Cerebellar cortex (tissue), 1 donor: ENCODE results near the gene ARHGEF6.

Experiments
- DNase-seq: peaks from one replicate; pipeline ENCODE4 v3.0.0-alpha.2; 2015; ENCODE audit warnings: low spot score

Gene ARHGEF6

GRCh38 chrX:136747003-136747986 is 33.4 kb downstream of the ARHGEF6 start:
- no peak for DNase-seq

GRCh38 chrX:136745215-136746173 is 35.2 kb downstream of the ARHGEF6 start:
- DNase-seq, result no peak

GRCh38 chrX:136742721-136743379 is 37.9 kb downstream of the ARHGEF6 start:
- DNase-seq, result no peak

GRCh38 chrX:136738049-136738729 is 42.5 kb downstream of the ARHGEF6 start:
- DNase-seq, result no peak

- no peak for DNase-seq
Measured at GRCh38 chrX:136736690-136737089, 44.0 kb downstream of the ARHGEF6 start.

GRCh38 chrX:136735601-136736000 is 45.1 kb downstream of the ARHGEF6 start:
- no peak for DNase-seq

GRCh38 chrX:136733613-136734012 is 47.1 kb downstream of the ARHGEF6 start:
- no peak for DNase-seq

- no peak for DNase-seq
Measured at GRCh38 chrX:136731798-136732197, 48.9 kb downstream of the ARHGEF6 start.

- DNase-seq, result no peak
Measured at GRCh38 chrX:136731207-136731782, 49.4 kb downstream of the ARHGEF6 start.

- DNase-seq, result no peak
Measured at GRCh38 chrX:136728393-136728792, 52.3 kb downstream of the ARHGEF6 start.

GRCh38 chrX:136725441-136726104 is 55.2 kb downstream of the ARHGEF6 start:
- no peak for DNase-seq

GRCh38 chrX:136718091-136718490 is 62.6 kb downstream of the ARHGEF6 start:
- DNase-seq, result no peak

- no peak for DNase-seq
Measured at GRCh38 chrX:136714626-136715599, 65.8 kb downstream of the ARHGEF6 start.

GRCh38 chrX:136712650-136713310 is 68.0 kb downstream of the ARHGEF6 start:
- DNase-seq, result no peak

- peak; percentile 7 for DNase-seq
Measured at GRCh38 chrX:136711147-136711546, 69.6 kb downstream of the ARHGEF6 start.

GRCh38 chrX:136710325-136710951 is 70.3 kb downstream of the ARHGEF6 start:
- DNase-seq, result no peak

- no peak for DNase-seq
Measured at GRCh38 chrX:136708348-136708747, 72.4 kb downstream of the ARHGEF6 start.

- no peak for DNase-seq
Measured at GRCh38 chrX:136697156-136697555, 83.6 kb downstream of the ARHGEF6 start.
